ENCODE measurements around the gene FSD2. TPM values are rescaled to one million over a fixed set of nuclear protein-coding genes. Genes with fewer than 3 reads are reported as not detected.

FSD2 gene
- total RNA-seq, 1 donor from 2014 or later, result not detected

DNA sequence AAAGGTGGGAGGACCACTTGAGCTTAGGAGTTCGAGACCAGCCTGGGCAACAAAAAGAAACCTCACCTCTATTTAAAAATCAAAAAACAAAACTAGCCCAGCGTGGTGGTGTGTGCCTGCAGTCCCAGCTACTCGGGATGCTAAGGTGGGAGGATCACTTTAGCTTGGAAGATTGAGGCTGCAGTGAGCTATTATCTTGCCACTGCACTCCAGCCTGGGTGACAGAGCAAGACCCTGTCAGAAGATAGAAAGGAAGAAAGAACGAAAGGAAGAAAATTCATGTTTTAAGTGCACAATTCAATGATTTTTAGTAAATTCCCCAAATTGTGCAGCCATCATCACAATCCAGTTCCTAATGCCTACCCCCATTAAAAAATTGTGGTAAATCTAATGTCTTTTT is 7.8 kb downstream of the FSD2 start:
- H3K36me3 Mint-ChIP-seq, result peaks cover 2% of the 10 kb centered on the region
- peaks cover 13% of the 10 kb centered on the region for H3K9me3 Mint-ChIP-seq
- no peak overlapping the region for H3K27ac Mint-ChIP-seq
- TF ChIP-seq, protein P1, sequence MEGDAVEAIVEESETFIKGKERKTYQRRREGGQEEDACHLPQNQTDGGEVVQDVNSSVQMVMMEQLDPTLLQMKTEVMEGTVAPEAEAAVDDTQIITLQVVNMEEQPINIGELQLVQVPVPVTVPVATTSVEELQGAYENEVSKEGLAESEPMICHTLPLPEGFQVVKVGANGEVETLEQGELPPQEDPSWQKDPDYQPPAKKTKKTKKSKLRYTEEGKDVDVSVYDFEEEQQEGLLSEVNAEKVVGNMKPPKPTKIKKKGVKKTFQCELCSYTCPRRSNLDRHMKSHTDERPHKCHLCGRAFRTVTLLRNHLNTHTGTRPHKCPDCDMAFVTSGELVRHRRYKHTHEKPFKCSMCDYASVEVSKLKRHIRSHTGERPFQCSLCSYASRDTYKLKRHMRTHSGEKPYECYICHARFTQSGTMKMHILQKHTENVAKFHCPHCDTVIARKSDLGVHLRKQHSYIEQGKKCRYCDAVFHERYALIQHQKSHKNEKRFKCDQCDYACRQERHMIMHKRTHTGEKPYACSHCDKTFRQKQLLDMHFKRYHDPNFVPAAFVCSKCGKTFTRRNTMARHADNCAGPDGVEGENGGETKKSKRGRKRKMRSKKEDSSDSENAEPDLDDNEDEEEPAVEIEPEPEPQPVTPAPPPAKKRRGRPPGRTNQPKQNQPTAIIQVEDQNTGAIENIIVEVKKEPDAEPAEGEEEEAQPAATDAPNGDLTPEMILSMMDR (IDR thresholded peaks at IDR 0.05; ENCODE audit: unreplicated experiment), result no peak
- no peak overlapping the region for H3K4me3 Mint-ChIP-seq
- DNase-seq (ENCODE audit: low spot score in 2 of 2, unreplicated experiment in 2 of 2), result no peak
- peaks cover 49% of the 10 kb centered on the region for H3K27me3 Mint-ChIP-seq (ENCODE audit: low read depth)
- no peaks in the 10 kb centered on the region for H3K4me1 Mint-ChIP-seq

DNA sequence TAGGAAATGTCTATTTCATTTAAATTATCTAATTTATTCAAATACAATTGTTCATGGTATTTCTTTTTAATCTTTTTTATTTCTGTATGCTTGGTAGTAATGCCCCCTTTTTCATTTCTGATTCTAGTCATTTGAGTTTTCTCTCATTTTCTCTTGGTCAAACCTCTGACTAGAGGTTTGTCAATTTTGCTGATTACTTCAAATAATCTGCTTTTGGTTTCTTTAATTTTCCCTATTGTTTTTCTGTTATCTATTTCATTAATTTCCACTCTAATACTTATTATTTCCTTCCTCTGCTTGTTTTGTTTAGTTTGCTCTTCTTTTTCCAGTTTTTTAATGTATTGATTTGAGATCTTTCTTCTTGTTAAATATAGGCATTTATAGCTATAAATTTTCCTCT is 12.1 kb downstream of the FSD2 start:
- no peak overlapping the region for H3K4me3 Mint-ChIP-seq
- TF ChIP-seq, protein P1 (IDR thresholded peaks at IDR 0.05; ENCODE audit: unreplicated experiment), result no peak
- peaks cover 26% of the 10 kb centered on the region for H3K27me3 Mint-ChIP-seq (ENCODE audit: low read depth)
- H3K4me1 Mint-ChIP-seq, result no peaks in the 10 kb centered on the region
- H3K36me3 Mint-ChIP-seq, result peaks cover 2% of the 10 kb centered on the region
- no peak for DNase-seq (ENCODE audit: low spot score in 2 of 2, unreplicated experiment in 2 of 2)
- peaks cover 22% of the 10 kb centered on the region for H3K9me3 Mint-ChIP-seq
- H3K27ac Mint-ChIP-seq, result no peak overlapping the region

- H3K4me1 Mint-ChIP-seq, result no peaks in the 10 kb centered on the region
- TF ChIP-seq, protein P1 (IDR thresholded peaks at IDR 0.05; ENCODE audit: unreplicated experiment), result no peak
- peaks cover 22% of the 10 kb centered on the region for H3K9me3 Mint-ChIP-seq
- peaks cover 2% of the 10 kb centered on the region for H3K36me3 Mint-ChIP-seq
- no peak for DNase-seq (ENCODE audit: low spot score in 2 of 2, unreplicated experiment in 2 of 2)
- H3K27ac Mint-ChIP-seq, result no peak overlapping the region
- H3K27me3 Mint-ChIP-seq (ENCODE audit: low read depth), result peaks cover 18% of the 10 kb centered on the region
- H3K4me3 Mint-ChIP-seq, result no peak overlapping the region
Observed at GRCh38 chr15:82792068-82792467, 13.8 kb downstream of the FSD2 start.

DNA sequence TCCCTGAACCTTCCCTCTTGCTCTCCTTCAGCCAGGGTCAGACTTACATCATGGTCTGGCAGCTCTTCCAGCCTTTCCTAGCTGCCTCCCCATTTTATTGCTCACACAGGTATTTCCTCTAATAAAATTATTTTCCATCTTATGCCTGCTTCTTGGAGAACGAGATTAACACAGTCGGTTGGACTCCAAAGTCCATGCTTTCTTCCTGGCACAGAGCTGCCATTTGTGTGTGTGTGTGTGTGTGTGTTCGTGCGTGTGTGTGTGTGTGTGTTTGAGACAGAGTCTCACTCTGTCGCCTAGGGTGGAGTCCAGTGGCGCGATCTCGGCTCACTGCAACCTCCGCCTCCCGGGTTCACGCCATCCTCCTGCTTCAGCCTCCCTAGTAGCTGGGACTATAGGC is 15.5 kb downstream of the FSD2 start:
- TF ChIP-seq, protein P1 (IDR thresholded peaks at IDR 0.05; ENCODE audit: unreplicated experiment), result no peak
- Mint-ChIP-seq H3K4me1 (no peaks in the 10 kb centered on the region), H3K27ac (no peak overlapping the region), H3K4me3 (no peak overlapping the region), H3K36me3 (peaks cover 4% of the 10 kb centered on the region), H3K27me3 (ENCODE audit: low read depth) (peaks cover 23% of the 10 kb centered on the region), H3K9me3 (peaks cover 22% of the 10 kb centered on the region)
- no peak for DNase-seq (ENCODE audit: low spot score in 2 of 2, unreplicated experiment in 2 of 2)

DNA sequence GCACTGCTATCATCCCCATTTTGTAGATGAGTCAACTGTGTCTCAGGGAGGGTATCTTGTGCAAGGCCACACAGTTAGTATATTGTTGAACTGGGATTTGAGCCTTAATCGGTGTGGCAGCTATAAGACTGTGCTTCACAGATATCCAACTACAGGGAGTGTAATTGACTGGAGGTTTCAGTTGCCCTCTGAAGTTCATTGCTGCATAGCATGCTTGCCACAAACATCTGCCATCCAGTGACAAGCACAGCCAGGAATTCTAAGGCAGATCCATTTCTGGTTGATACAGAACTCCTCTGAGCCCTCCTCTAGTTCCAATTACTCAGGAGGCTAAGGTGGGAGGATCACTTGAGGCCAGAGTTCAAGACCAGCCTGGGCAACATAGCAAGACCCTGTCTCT is 16.4 kb downstream of the FSD2 start:
- peaks cover 22% of the 10 kb centered on the region for H3K9me3 Mint-ChIP-seq

More for the DNA sequence above, 16.4 kb downstream of the FSD2 start:
- TF ChIP-seq, protein P1 (IDR thresholded peaks at IDR 0.05; ENCODE audit: unreplicated experiment), result no peak
- Mint-ChIP-seq H3K27me3 (ENCODE audit: low read depth) (peaks cover 23% of the 10 kb centered on the region), H3K4me3 (no peak overlapping the region), H3K36me3 (peaks cover 4% of the 10 kb centered on the region), H3K27ac (no peak overlapping the region), H3K4me1 (no peaks in the 10 kb centered on the region)
- DNase-seq (ENCODE audit: low spot score in 2 of 2, unreplicated experiment in 2 of 2), result no peak
